ENCODE data around the gene VAX1.
"Not testable (repeated sequence)": the region's sequence is repeated elsewhere in the genome, so short reads cannot be mapped to it uniquely, and the experiment has no call there.

The VAX1 gene

GRCh38 chr10:117137911-117138642, at the start of gene VAX1:
Gene VAX1, minus strand, starts transcription at chr10:117138270. Its CDS starts 214 bp downstream, at chr10:117138056.
- DNase-seq (ENCODE audit: low read depth in 2 of 2, low spot score in 1 of 2): no peak

DNA sequence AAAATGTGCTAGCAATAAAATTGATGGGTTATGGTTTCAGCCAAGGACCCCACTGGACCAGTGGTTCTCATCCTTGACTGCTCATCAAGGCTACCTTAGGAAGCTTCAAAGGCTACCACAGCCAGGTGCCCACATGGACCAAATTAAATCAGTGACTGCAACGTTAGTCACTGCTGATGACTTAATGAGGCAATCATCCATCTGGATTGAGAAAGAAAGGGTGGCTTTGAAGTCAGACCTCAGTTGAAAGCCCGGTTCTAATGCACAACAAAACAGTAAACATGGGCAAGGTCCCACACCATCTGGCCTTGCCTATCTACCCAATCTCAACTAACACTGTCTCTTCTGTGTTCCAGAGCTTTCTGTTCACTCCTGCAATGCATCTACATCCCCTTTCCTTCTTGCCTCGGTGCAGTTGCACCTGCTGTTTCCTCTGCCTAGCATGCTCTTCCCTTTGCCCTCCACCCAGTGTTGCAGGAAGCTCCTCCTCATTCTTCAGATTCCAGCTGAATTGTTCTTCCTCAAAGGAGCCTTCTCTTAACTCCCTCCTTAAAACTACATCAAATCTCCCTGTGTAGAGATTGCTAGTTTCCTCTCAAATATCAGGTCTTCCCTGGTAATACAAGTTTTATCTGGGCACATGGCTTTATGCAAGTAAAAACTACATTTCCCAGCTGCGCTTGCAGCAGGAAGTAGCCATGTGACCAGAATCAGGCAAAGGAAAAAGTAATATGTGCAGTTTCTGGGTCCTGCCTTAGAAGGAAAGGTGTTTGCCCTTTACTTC, 49.0 kb upstream of the VAX1 start:
- no peak for DNase-seq (ENCODE audit: low read depth in 2 of 2, low spot score in 1 of 2)

GRCh38 chr10:117185817-117186216, 47.7 kb upstream of the VAX1 start:
- not testable (repeated sequence) for DNase-seq (ENCODE audit: low read depth in 2 of 2, low spot score in 1 of 2)

DNA sequence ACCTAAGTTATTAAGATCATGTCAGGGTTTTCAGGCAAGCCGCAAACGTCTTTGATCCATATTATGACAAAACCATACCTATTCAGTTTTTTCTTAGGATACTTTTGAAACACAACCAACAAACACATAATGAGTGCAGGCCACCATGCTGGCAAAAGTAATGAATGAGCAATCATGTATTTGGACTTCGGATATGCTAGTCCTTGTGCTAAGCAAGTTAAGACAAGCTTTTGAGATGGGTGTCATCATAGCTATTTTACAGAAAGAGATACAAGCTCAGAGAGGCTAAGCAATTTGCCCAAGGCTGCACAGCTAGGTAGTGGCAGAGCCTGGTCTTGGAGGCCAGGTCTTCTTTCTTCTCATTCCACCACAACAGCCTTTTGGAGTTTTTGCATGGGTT, 46.8 kb upstream of the VAX1 start:
- DNase-seq (ENCODE audit: low read depth in 2 of 2, low spot score in 1 of 2): no peak

DNA sequence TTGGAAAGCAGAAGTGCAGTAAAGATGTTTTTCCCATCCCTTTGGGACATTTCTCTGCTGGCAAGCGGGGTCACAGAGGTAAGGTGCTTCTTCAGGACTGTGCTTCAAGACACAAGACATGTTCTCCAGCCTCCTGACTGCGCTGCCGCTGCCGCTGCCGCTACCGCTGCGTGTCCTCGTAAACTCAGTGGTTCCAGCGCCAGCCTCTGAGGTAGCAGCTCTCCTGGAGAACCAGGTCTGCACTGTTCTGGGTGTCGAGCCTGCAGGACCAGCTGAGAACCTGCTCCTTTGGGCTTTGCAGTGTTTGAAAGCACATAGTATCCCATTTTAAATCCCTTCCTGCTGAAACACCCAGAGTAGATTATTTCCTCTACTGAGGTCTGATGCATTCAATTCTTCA, 46.2 kb upstream of the VAX1 start:
- no peak for DNase-seq (ENCODE audit: low read depth in 2 of 2, low spot score in 1 of 2)

DNA sequence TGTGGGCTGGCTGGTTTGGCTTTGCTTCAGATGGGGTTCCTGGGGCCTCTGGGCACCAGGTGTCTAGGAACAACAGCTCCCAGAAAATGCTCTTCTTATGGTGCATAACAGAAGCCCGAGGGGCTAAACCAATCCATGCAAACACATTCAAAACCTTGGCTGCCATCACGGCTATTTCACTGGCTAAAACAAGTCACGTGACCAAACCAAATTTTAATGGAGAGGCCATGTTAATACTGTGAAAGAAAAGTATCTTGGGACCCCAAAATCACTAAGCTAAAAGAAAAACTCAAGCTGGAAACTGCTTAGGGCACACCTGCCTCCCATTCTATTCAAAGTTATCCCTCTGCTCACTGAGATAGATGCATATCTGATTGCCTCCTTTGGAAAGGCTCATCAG, 40.1 kb upstream of the VAX1 start:
- DNase-seq (ENCODE audit: low read depth in 2 of 2, low spot score in 1 of 2): no peak

GRCh38 chr10:117175901-117176534, 37.9 kb upstream of the VAX1 start:
- DNase-seq (ENCODE audit: low read depth in 2 of 2, low spot score in 1 of 2): peak; percentile 28 to 49

- DNase-seq (ENCODE audit: low read depth in 2 of 2, low spot score in 1 of 2): peak in 1 of 2 donors; percentile 4
Measured at GRCh38 chr10:117175215-117175900, 37.3 kb upstream of the VAX1 start.

GRCh38 chr10:117174439-117175214, 36.6 kb upstream of the VAX1 start:
- DNase-seq (ENCODE audit: low read depth in 2 of 2, low spot score in 1 of 2): peak; percentile 56 to 66

DNA sequence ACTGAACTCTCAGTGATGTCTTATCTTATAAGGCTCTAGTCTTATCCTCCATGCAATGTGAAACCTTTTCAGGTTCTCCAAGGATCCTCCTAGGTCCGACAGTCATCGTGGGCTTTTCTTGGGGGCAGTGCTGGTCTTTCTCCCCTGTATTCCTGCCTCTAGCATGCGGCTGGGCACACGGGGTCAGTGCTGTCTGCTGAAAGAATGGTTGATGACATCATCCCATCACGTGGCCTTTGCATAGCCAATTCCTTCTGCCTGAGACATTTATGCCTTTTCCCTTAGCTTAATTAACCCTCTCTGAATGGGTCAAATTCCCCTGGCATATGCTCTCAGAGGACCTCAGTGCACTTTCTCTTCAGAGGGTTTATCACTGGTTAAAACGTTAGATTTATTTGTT, 32.2 kb upstream of the VAX1 start:
- no peak for DNase-seq (ENCODE audit: low read depth in 2 of 2, low spot score in 1 of 2)

DNA sequence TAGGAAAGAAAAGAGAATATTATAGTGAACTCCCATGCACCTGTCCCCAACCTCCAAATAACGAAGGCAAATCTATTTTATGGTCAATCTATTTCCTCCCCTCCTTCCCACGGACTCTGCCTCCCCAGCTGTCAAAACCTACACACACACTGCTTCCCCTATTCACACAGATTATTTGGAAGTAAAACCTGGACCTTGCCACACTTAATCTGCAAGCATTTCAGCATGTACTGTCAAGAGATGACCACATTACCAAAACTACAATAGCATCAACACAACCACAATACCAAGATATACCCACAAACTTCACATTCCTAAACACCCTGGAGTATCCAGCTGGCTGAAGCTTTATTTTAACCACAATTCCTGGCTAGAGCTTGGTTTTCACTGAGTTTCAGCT, 31.4 kb upstream of the VAX1 start:
- no peak for DNase-seq (ENCODE audit: low read depth in 2 of 2, low spot score in 1 of 2)

- DNase-seq (ENCODE audit: low read depth in 2 of 2, low spot score in 1 of 2): no peak
Measured at GRCh38 chr10:117168729-117169128, 30.7 kb upstream of the VAX1 start.

- peak in 1 of 2 donors; percentile 35 for DNase-seq (ENCODE audit: low read depth in 2 of 2, low spot score in 1 of 2)
Measured at GRCh38 chr10:117167789-117168674, 30.0 kb upstream of the VAX1 start.

- no peak for DNase-seq (ENCODE audit: low read depth in 2 of 2, low spot score in 1 of 2)
Measured at GRCh38 chr10:117167346-117167788, 29.3 kb upstream of the VAX1 start.

GRCh38 chr10:117166418-117167345, 28.6 kb upstream of the VAX1 start:
- DNase-seq (ENCODE audit: low read depth in 2 of 2, low spot score in 1 of 2): no peak

GRCh38 chr10:117165538-117166417, 27.7 kb upstream of the VAX1 start:
- no peak for DNase-seq (ENCODE audit: low read depth in 2 of 2, low spot score in 1 of 2)

Measured in stimulated activated CD8-positive, alpha-beta memory T cell treated with anti-CD3 and anti-CD28 coated beads, Interleukin-4, amount 100 ng/mL, for 1 hour (primary cell).